AML-193 (cell line): Measurements from ENCODE around the gene TMTC4.
"Not testable (repeated sequence)": the region's sequence is repeated elsewhere in the genome, so short reads cannot be mapped to it uniquely, and the experiment has no call there.

Experiments used
- DNase-seq, 2 experiments: peaks; one replicate each; lab custom pipeline; 2025; lab: John Stamatoyannopoulos, UW

The TMTC4 gene

GRCh38 chr13:100625447-100625846 is 49.1 kb downstream of the TMTC4 start:
- DNase-seq = no peak

GRCh38 chr13:100620792-100621191 is 53.8 kb downstream of the TMTC4 start:
- DNase-seq = no peak

- DNase-seq = no peak
Measured at GRCh38 chr13:100619940-100620339, 54.7 kb downstream of the TMTC4 start.

GRCh38 chr13:100618897-100619296 is 55.7 kb downstream of the TMTC4 start:
- DNase-seq = not testable (repeated sequence)

GRCh38 chr13:100613031-100613430 is 61.6 kb downstream of the TMTC4 start:
- no peak for DNase-seq

- no peak for DNase-seq
Measured at GRCh38 chr13:100611678-100612492, 62.7 kb downstream of the TMTC4 start.

GRCh38 chr13:100610391-100611347 is 63.9 kb downstream of the TMTC4 start:
- DNase-seq = peak; percentile 9 to 20

GRCh38 chr13:100608906-100609305 is 65.7 kb downstream of the TMTC4 start:
- no peak for DNase-seq

GRCh38 chr13:100608489-100608888 is 66.1 kb downstream of the TMTC4 start:
- DNase-seq = no peak

GRCh38 chr13:100604918-100605710 is 69.5 kb downstream of the TMTC4 start:
- DNase-seq = peak in 1 of 2 experiments; percentile 12

- no peak for DNase-seq
Measured at GRCh38 chr13:100602493-100603111, 72.0 kb downstream of the TMTC4 start.

- no peak for DNase-seq
Measured at GRCh38 chr13:100601716-100602115, 72.9 kb downstream of the TMTC4 start.

- no peak for DNase-seq
Measured at GRCh38 chr13:100600915-100601314, 73.7 kb downstream of the TMTC4 start.

GRCh38 chr13:100600461-100600860 is 74.1 kb downstream of the TMTC4 start:
- no peak for DNase-seq

GRCh38 chr13:100597253-100597652 is 77.3 kb downstream of the TMTC4 start:
- DNase-seq = no peak

- no peak for DNase-seq
Measured at GRCh38 chr13:100596516-100596915, 78.1 kb downstream of the TMTC4 start.

- no peak for DNase-seq
Measured at GRCh38 chr13:100594731-100595130, 79.9 kb downstream of the TMTC4 start.

GRCh38 chr13:100594255-100594654 is 80.3 kb downstream of the TMTC4 start:
- no peak for DNase-seq

- no peak for DNase-seq
Measured at GRCh38 chr13:100589178-100589725, 85.3 kb downstream of the TMTC4 start.

- peak; percentile 38 to 55 for DNase-seq
Measured at GRCh38 chr13:100588331-100589177, 86.0 kb downstream of the TMTC4 start, which contains the start of gene GGACT. Gene GGACT, minus strand, starts transcription at chr13:100588789. Its CDS starts 56,198 bp downstream, at chr13:100532591.
